GM12878 (cell line): Measurements from ENCODE around the gene RCE1. TPM values are rescaled to one million over a fixed set of nuclear protein-coding genes. Genes with fewer than 3 reads are reported as not detected.

Experiments
- ATAC-seq: fragments of 200-7000 bp; cut with Tn5 transposase; 3 replicates; pipeline ENCODE4 v1.9.1; 2020; ENCODE audit warnings: mild to moderate bottlenecking, moderate library complexity
- BruUV-seq: library from RNA; stranded (reverse); fragments of 400-500 nt; replicated peaks from 2 replicates; lab custom pipeline; 2021; lab: Mats Ljungman, UMichigan
- CTCF ChIA-PET: fragments of 300-600 bp; sonication (Branson Sonifier 250); formaldehyde crosslinking; extraction: SDS; loops from one replicate; lab custom pipeline; 2021; ENCODE audit warnings: inconsistent platforms; lab: Yijun Ruan, JAX
- POLR2A ChIA-PET: fragments of 350-600 bp; formaldehyde crosslinking; extraction: SDS; loops from one replicate; lab custom pipeline; 2021; ENCODE audit warnings: inconsistent platforms; lab: Charles Lee
- RAD21 ChIA-PET: fragments of 300-600 bp; sonication (Branson Sonifier 250); formaldehyde crosslinking; loops from one replicate; lab custom pipeline; 2023; ENCODE audit warnings: antibody characterized with exemption; ENCODE audit not compliant: unreplicated experiment; lab: Charles Lee
- SMC1A ChIA-PET: fragments of 300-600 bp; sonication (Branson Sonifier 250); formaldehyde crosslinking; loops from one replicate; lab custom pipeline; 2023; ENCODE audit not compliant: unreplicated experiment, uncharacterized antibody; lab: Charles Lee
- DNase-seq: peaks from one replicate; pipeline ENCODE4 v3.0.0-alpha.2; 2011; ENCODE audit warnings: low read depth, low spot score
- FAIRE-seq: peaks from 3 replicates; lab custom pipeline; 2011; peaks lifted over from hg19 to GRCh38; lab: Jason Lieb, UNC
- H2AFZ ChIP-seq: 2 replicates; pipeline ENCODE4 v1.6.0; 2011; ENCODE audit warnings: low read depth, low read length, control low read depth; ENCODE audit not compliant: control insufficient read depth
- H3K27ac ChIP-seq: 2 replicates; pipeline ENCODE4 v1.5.1; 2011; ENCODE audit warnings: control low read depth; ENCODE audit not compliant: control insufficient read depth, insufficient read depth
- H3K27me3 ChIP-seq, 2 experiments: replicated peaks in 1 of 2; 2 replicates each; pipeline versions ENCODE4 v1.6.0 to v1.6.1; 2011; ENCODE audit warnings: low read length in 1 of 2; ENCODE audit not compliant: control insufficient read depth in 2 of 2, insufficient read depth in 2 of 2
- H3K36me3 ChIP-seq, 2 experiments: 2 replicates each; pipeline ENCODE4 v1.5.1; 2011; ENCODE audit warnings: low read length in 1 of 2; ENCODE audit not compliant: control insufficient read depth in 2 of 2, insufficient read depth in 2 of 2
- H3K4me1 ChIP-seq: 2 replicates; pipeline ENCODE4 v1.6.1; 2011; ENCODE audit warnings: mild to moderate bottlenecking, low read length, moderate library complexity, mixed read lengths; ENCODE audit not compliant: control insufficient read depth, insufficient read depth
- H3K4me2 ChIP-seq: 2 replicates; pipeline ENCODE4 v1.6.0; 2011; ENCODE audit warnings: control low read depth; ENCODE audit not compliant: control insufficient read depth, insufficient read depth
- H3K4me3 ChIP-seq: fragments of 200-600 bp; sonication (generic); 2 replicates; pipeline ENCODE4 v1.5.1; 2016
- H3K79me2 ChIP-seq: 2 replicates; pipeline ENCODE4 v1.6.0; 2011; ENCODE audit warnings: low read length; ENCODE audit not compliant: control insufficient read depth, insufficient read depth
- H3K9ac ChIP-seq: 2 replicates; pipeline ENCODE4 v1.8.0; 2011; ENCODE audit warnings: low read length, control low read depth, mixed read lengths; ENCODE audit not compliant: control insufficient read depth, insufficient read depth
- H3K9me3 ChIP-seq: replicated peaks from 3 replicates; pipeline ENCODE4 v1.5.1; 2011; ENCODE audit warnings: mild to moderate bottlenecking, low read length; ENCODE audit not compliant: control insufficient read depth, insufficient read depth
- H4K20me1 ChIP-seq: 2 replicates; pipeline ENCODE4 v1.6.0; 2011; ENCODE audit not compliant: control insufficient read depth, insufficient read depth
- BMI1 ChIP-seq: fragments of 450-650 bp; IDR thresholded peaks from 2 replicates; pipeline ENCODE4 v1.6.1; 2016; ENCODE audit warnings: mild to moderate bottlenecking, moderate library complexity, borderline replicate concordance
- CBX3 ChIP-seq: fragments of 200-600 bp; sonication (generic); IDR thresholded peaks from 2 replicates; pipeline ENCODE4 v1.6.1; 2016; ENCODE audit warnings: low read depth, borderline replicate concordance
- CUX1 ChIP-seq: IDR thresholded peaks from 2 replicates; pipeline ENCODE4 v1.6.1; 2012; ENCODE audit warnings: improper control_type of control experiment, low read depth, low read length; ENCODE audit not compliant: insufficient replicate concordance
- GABPA ChIP-seq: IDR thresholded peaks from 2 replicates; pipeline ENCODE4 v1.6.1; 2014; ENCODE audit warnings: antibody characterized with exemption, low read depth, mild to moderate bottlenecking, inconsistent platforms
- JUND ChIP-seq: IDR thresholded peaks from 2 replicates; pipeline ENCODE4 v1.6.1; 2012; ENCODE audit warnings: low read depth, mild to moderate bottlenecking, low read length, improper control_type of control experiment, moderate library complexity
- POU2F2 ChIP-seq: IDR thresholded peaks from 3 replicates; pipeline ENCODE4 v1.6.1; 2011; ENCODE audit warnings: low read depth, mild to moderate bottlenecking, low read length, borderline replicate concordance
- TCF12 ChIP-seq: IDR thresholded peaks from 2 replicates; pipeline ENCODE4 v1.6.1; 2011; ENCODE audit warnings: low read depth, mild to moderate bottlenecking, low read length
- TCF7 ChIP-seq: IDR thresholded peaks from 2 replicates; pipeline ENCODE4 v1.6.1; 2014; ENCODE audit warnings: antibody characterized with exemption, borderline replicate concordance
- ZNF217 ChIP-seq: fragments of 450-650 bp; IDR thresholded peaks from 2 replicates; pipeline ENCODE4 v1.6.1; 2017; ENCODE audit warnings: antibody characterized with exemption, mild to moderate bottlenecking
- ZNF384 ChIP-seq: IDR thresholded peaks from 2 replicates; pipeline ENCODE4 v1.6.1; 2012; ENCODE audit warnings: low read depth, mild to moderate bottlenecking, low read length, improper control_type of control experiment, borderline replicate concordance
- WGBS: methylation state at CpG from one replicate; pipeline ENCODE4 v1.1.6; 2016; ENCODE audit warnings: low lambda C conversion rate; ENCODE audit not compliant: insufficient replicate concordance, insufficient coverage; ENCODE audit errors: missing lambda C conversion rate; 5-methylcytosine and 5-hydroxymethylcytosine counted together
- in situ Hi-C: fragments of 300-500 bp; cut with MboI; formaldehyde crosslinking; loops from 9 replicates; pipeline ENCODE4 v1.14.3; 2018; ENCODE audit warnings: mixed read lengths
- intact Hi-C: fragments of 100-400 bp; cut with micrococcal nuclease; formaldehyde crosslinking; loops from one replicate; pipeline ENCODE4 v1.14.2; 2022; ENCODE audit not compliant: unreplicated experiment
- polyA plus RNA-seq, 11 experiments: library from polyadenylated mRNA; depleted of rRNA in 4 of 11; unstranded in 6 of 11; stranded (reverse) in 5 of 11; fragments of >200 nt; fragmentation: Nextera tagmentation in 4 of 11; fragmentation: Illumina TruSeq in 1 of 11; extraction: Ambion mirVana in 4 of 11; extraction: Trizol in 1 of 11; gene quantifications; 1 replicate in 1 of 11; 2 replicates in 10 of 11; pipeline versions ENCODE4 v1.2.1 to v1.2.3, GENCODE V29; 2011 to 2016; ENCODE audit warnings: inconsistent platforms in 2 of 11, missing spikeins in 2 of 11, low read depth in 1 of 11
- total RNA-seq, 4 experiments: library from RNA; depleted of rRNA in 3 of 4; stranded (reverse); fragments of >200 nt in 3 of 4; fragmentation: Illumina TruSeq in 1 of 4; extraction: Trizol in 1 of 4; gene quantifications; 2 replicates each; pipeline versions ENCODE4 v1.2.1 to v1.2.3, GENCODE V29; 2013 to 2021
- TF ChIP-seq, protein P1 (sequence below): fragments of 450-650 bp; formaldehyde crosslinking; IDR thresholded peaks from 2 replicates; pipeline ENCODE4 v1.4.0; 2020; ENCODE audit warnings: mild to moderate bottlenecking, moderate library complexity
- TF ChIP-seq, protein P2 (sequence below): IDR thresholded peaks from 2 replicates; pipeline ENCODE4 v1.6.1; 2012; ENCODE audit warnings: low read depth, low read length, improper control_type of control experiment

The RCE1 gene
- total and polyA plus RNA-seq, 10 of the 15 experiments (the other 5 are each of a cell fraction or from before 2014, with no cell fraction given) = 0.79 to 32.9 (median 16.4) TPM

GRCh38 chr11:66870616-66871520, 27.6 kb downstream of the RCE1 start (continued):
- no peak for TF ChIP-seq ZNF384

DNA sequence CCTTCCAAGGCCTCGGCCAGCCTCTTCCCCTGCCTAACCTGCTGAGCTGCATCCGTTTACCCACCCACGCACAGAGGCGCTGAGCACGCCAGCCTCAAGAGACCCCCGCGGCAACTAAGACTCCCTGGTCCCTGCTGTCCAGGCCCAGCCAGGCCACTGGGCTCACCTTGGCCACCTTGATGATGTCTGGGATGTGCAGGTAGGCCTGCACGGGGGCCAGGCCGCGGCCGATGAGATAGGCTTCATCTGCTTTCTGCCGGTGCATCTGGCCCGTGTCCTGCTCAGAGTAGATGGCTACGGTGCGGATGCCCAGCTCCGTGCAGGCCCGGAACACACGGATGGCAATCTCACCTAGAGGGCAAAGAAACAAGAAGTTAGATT, 28.3 kb downstream of the RCE1 start:
- ChIA-PET RAD21 (no interaction called here), SMC1A (no interaction called here), CTCF (no interaction called here), POLR2A (no interaction called here)
- FAIRE-seq (no peak), DNase-seq (no peak), ATAC-seq (no peak)
- Histone ChIP-seq H3K79me2 (no peaks in the 10 kb centered on the region), H3K4me2 (no peak overlapping the region), H3K4me1 (peaks cover 11% of the 10 kb centered on the region), H3K9ac (no peak overlapping the region), H3K27me3 (no peaks in the 10 kb centered on the region), H3K9me3 (no peaks in the 10 kb centered on the region), H3K4me3 (no peak overlapping the region), H2AFZ (no peak overlapping the region), H3K36me3 (no peaks in the 10 kb centered on the region), H4K20me1 (no peaks in the 10 kb centered on the region), H3K27ac (no peak overlapping the region)
- BruUV-seq = no TSS peak
- WGBS = 77% methylated on average over 18 of the region's 18 CpGs
- in situ Hi-C loops (no loop called here), intact Hi-C loops (no loop called here)
- TF ChIP-seq TCF7 (no peak), ZNF217 (no peak), BMI1 (no peak), GABPA (no peak), TCF12 (no peak), CBX3 (no peak), JUND (no peak), POU2F2 (no peak), CUX1 (no peak)
- TF ChIP-seq, protein P1, sequence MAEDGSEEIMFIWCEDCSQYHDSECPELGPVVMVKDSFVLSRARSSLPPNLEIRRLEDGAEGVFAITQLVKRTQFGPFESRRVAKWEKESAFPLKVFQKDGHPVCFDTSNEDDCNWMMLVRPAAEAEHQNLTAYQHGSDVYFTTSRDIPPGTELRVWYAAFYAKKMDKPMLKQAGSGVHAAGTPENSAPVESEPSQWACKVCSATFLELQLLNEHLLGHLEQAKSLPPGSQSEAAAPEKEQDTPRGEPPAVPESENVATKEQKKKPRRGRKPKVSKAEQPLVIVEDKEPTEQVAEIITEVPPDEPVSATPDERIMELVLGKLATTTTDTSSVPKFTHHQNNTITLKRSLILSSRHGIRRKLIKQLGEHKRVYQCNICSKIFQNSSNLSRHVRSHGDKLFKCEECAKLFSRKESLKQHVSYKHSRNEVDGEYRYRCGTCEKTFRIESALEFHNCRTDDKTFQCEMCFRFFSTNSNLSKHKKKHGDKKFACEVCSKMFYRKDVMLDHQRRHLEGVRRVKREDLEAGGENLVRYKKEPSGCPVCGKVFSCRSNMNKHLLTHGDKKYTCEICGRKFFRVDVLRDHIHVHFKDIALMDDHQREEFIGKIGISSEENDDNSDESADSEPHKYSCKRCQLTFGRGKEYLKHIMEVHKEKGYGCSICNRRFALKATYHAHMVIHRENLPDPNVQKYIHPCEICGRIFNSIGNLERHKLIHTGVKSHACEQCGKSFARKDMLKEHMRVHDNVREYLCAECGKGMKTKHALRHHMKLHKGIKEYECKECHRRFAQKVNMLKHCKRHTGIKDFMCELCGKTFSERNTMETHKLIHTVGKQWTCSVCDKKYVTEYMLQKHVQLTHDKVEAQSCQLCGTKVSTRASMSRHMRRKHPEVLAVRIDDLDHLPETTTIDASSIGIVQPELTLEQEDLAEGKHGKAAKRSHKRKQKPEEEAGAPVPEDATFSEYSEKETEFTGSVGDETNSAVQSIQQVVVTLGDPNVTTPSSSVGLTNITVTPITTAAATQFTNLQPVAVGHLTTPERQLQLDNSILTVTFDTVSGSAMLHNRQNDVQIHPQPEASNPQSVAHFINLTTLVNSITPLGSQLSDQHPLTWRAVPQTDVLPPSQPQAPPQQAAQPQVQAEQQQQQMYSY (CRISPR knock-in tag) = no peak
- TF ChIP-seq, protein P2, sequence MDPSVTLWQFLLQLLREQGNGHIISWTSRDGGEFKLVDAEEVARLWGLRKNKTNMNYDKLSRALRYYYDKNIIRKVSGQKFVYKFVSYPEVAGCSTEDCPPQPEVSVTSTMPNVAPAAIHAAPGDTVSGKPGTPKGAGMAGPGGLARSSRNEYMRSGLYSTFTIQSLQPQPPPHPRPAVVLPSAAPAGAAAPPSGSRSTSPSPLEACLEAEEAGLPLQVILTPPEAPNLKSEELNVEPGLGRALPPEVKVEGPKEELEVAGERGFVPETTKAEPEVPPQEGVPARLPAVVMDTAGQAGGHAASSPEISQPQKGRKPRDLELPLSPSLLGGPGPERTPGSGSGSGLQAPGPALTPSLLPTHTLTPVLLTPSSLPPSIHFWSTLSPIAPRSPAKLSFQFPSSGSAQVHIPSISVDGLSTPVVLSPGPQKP = no peak
